Activated CD8-positive, alpha-beta memory T cell treated with anti-CD3 and anti-CD28 coated beads for 36 hours (primary cell): ENCODE measurements around the gene TMEM240. TPM values are rescaled to one million over a fixed set of nuclear protein-coding genes. Genes with fewer than 3 reads are reported as not detected.

Experiments used
- total RNA-seq, 2 experiments: library from RNA; stranded (reverse); gene quantifications; one replicate each; pipeline ENCODE4 v1.2.3, GENCODE V29; 2021

TMEM240 gene
- total RNA-seq, 2 experiments from 2014 or later: 0.48 TPM; not detected in 1

Other genes with a start within 250 kb of the TMEM240 start
- gene ACAP3, start 232.7 kb downstream of the TMEM240 start, total RNA-seq: 10 to 100 TPM; 33.6 to 38.3 TPM
- 10 to 100 TPM; 31.7 to 34.2 TPM for gene PUSL1, start 232.0 kb downstream of the TMEM240 start, total RNA-seq
- gene INTS11, start 216.0 kb downstream of the TMEM240 start, total RNA-seq: 100 to 1,000 TPM; 124 to 125 TPM
- gene CPTP, start 215.8 kb downstream of the TMEM240 start, total RNA-seq: 10 to 100 TPM; 15.6 to 16.0 TPM
- gene TAS1R3, start 209.3 kb downstream of the TMEM240 start, total RNA-seq: under 1 TPM; 0.17 to 0.27 TPM
- 10 to 100 TPM; 43.8 to 45.2 TPM for gene DVL1, start 191.2 kb downstream of the TMEM240 start, total RNA-seq
- under 1 TPM; 0.29 to 0.55 TPM for gene MXRA8, start 182.1 kb downstream of the TMEM240 start, total RNA-seq
- gene AURKAIP1, start 165.4 kb downstream of the TMEM240 start, total RNA-seq: 100 to 1,000 TPM; 164 to 167 TPM
- 100 to 1,000 TPM; 110 to 112 TPM for gene CCNL2, start 141.3 kb downstream of the TMEM240 start, total RNA-seq
- 100 to 1,000 TPM; 191 to 196 TPM for gene MRPL20, start 133.3 kb downstream of the TMEM240 start, total RNA-seq
- not detected for gene ANKRD65, start 119.3 kb downstream of the TMEM240 start, total RNA-seq
- 1 to 10 TPM in 1 of 2 experiments, under 1 TPM in 1; 0.89 to 1.2 TPM for gene VWA1, start 104.9 kb downstream of the TMEM240 start, total RNA-seq
- 1 to 10 TPM; 1.0 to 1.3 TPM for gene ATAD3C, start 90.9 kb downstream of the TMEM240 start, total RNA-seq
- gene ATAD3B, start 68.9 kb downstream of the TMEM240 start, total RNA-seq: 10 to 100 TPM; 82.9 to 93.1 TPM
- 10 to 100 TPM; 92.8 to 97.5 TPM for gene ATAD3A, start 28.5 kb downstream of the TMEM240 start, total RNA-seq
- gene SSU72, start 34.2 kb upstream of the TMEM240 start, total RNA-seq: 100 to 1,000 TPM; 121 to 126 TPM
- gene FNDC10, start 59.5 kb upstream of the TMEM240 start, total RNA-seq: 1 to 10 TPM; 3.0 to 3.2 TPM
- gene MIB2, start 74.9 kb upstream of the TMEM240 start, total RNA-seq: 10 to 100 TPM; 40.5 to 41.3 TPM
- gene MMP23B, start 91.5 kb upstream of the TMEM240 start, total RNA-seq: 1 to 10 TPM; 2.1 to 2.7 TPM
- gene CDK11B, start 118.4 kb upstream of the TMEM240 start, total RNA-seq: 10 to 100 TPM; 41.1 to 44.3 TPM
- gene SLC35E2B, start 152.2 kb upstream of the TMEM240 start, total RNA-seq: 10 to 100 TPM; 23.5 to 24.5 TPM
- 10 to 100 TPM; 62.4 to 64.7 TPM for gene CDK11A, start 183.7 kb upstream of the TMEM240 start, total RNA-seq
- gene NADK, start 237.8 kb upstream of the TMEM240 start, total RNA-seq: 10 to 100 TPM; 82.6 to 84.5 TPM